Measurements from ENCODE around the gene RSKR. TPM values are rescaled to one million over a fixed set of nuclear protein-coding genes. Genes with fewer than 3 reads are reported as not detected.
A peak's percentile ranks its signal among the peaks of the same experiment; 100 is the strongest.

The RSKR gene
- total and polyA plus RNA-seq, 9 of the 15 experiments (the other 6 are each of a cell fraction or from before 2014, with no cell fraction given) = 1.4 to 42.3 (median 16.2) TPM

- no peak for TF ChIP-seq GABPB2 (CRISPR knock-in tag; conservative IDR thresholded peaks at IDR 0.05)
- TF ChIP-seq POLR2AphosphoS5 (IDR thresholded peaks at IDR 0.05; ENCODE audit: control insufficient read depth, insufficient read depth, low read depth, low read length) = peak; percentile 91
- TF ChIP-seq SNRNP70 (optimal IDR thresholded peaks at IDR 0.05; ENCODE audit: low read depth, low read length) = no peak
- no peak for TF ChIP-seq MTF1 (CRISPR knock-in tag; IDR thresholded peaks at IDR 0.05; ENCODE audit: borderline replicate concordance)
- TF ChIP-seq STAT6 (CRISPR knock-in tag; IDR thresholded peaks at IDR 0.05) = no peak; the same call in 1 of the 2 replicates
- TF ChIP-seq, protein P1, sequence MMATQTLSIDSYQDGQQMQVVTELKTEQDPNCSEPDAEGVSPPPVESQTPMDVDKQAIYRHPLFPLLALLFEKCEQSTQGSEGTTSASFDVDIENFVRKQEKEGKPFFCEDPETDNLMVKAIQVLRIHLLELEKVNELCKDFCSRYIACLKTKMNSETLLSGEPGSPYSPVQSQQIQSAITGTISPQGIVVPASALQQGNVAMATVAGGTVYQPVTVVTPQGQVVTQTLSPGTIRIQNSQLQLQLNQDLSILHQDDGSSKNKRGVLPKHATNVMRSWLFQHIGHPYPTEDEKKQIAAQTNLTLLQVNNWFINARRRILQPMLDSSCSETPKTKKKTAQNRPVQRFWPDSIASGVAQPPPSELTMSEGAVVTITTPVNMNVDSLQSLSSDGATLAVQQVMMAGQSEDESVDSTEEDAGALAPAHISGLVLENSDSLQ (IDR thresholded peaks at IDR 0.05) = no peak
- TF ChIP-seq ZNF77 (CRISPR knock-in tag; IDR thresholded peaks at IDR 0.05) = no peak
- no peak for TF ChIP-seq ZNF740 (CRISPR knock-in tag; IDR thresholded peaks at IDR 0.05)
- TF ChIP-seq ZNF740 (tag; IDR thresholded peaks at IDR 0.05) = no peak
- TF ChIP-seq ZNF12 (CRISPR knock-in tag; IDR thresholded peaks at IDR 0.05) = no peak; the same call in 1 of the 2 replicates
- peak; percentile 79 for TF ChIP-seq MYC (IDR thresholded peaks at IDR 0.05; ENCODE audit: low read depth, low read length)
- TF ChIP-seq MYC (CRISPR knock-in tag; IDR thresholded peaks at IDR 0.05; ENCODE audit: borderline replicate concordance, low read depth) = no peak
- no peak for TF ChIP-seq CHD4 (IDR thresholded peaks at IDR 0.05; ENCODE audit: insufficient read depth, insufficient replicate concordance, low read depth, low read length, poor library complexity, severe bottlenecking)
- TF ChIP-seq PPARD (CRISPR knock-in tag; IDR thresholded peaks at IDR 0.05) = no peak
- TF ChIP-seq, protein P2, sequence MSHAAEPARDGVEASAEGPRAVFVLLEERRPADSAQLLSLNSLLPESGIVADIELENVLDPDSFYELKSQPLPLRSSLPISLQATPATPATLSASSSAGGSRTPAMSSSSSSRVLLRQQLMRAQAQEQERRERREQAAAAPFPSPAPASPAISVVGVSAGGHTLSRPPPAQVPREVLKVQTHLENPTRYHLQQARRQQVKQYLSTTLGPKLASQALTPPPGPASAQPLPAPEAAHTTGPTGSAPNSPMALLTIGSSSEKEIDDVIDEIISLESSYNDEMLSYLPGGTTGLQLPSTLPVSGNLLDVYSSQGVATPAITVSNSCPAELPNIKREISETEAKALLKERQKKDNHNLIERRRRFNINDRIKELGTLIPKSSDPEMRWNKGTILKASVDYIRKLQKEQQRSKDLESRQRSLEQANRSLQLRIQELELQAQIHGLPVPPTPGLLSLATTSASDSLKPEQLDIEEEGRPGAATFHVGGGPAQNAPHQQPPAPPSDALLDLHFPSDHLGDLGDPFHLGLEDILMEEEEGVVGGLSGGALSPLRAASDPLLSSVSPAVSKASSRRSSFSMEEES (CRISPR knock-in tag; IDR thresholded peaks at IDR 0.05) = no peak
- peak; percentile 97 for TF ChIP-seq ZFX (CRISPR knock-in tag; IDR thresholded peaks at IDR 0.05)
- TF ChIP-seq SMAD3 (CRISPR knock-in tag; conservative IDR thresholded peaks at IDR 0.05) = 0 out of 2 replicates have a peak, but pooled peaks have one; percentile 14
- TF ChIP-seq ATF3 (IDR thresholded peaks at IDR 0.05) = no peak
- no peak for TF ChIP-seq ATF3 (CRISPR knock-in tag; conservative IDR thresholded peaks at IDR 0.05)
- TF ChIP-seq NR2C1 (IDR thresholded peaks at IDR 0.05) = no peak
- no peak for TF ChIP-seq NR2C1 (tag; IDR thresholded peaks at IDR 0.05)
These were observed 15.1 kb downstream of the RSKR start, which contains the start of gene SPAG5 (continued) for GRCh38 chr17:28598799-28599310.

Data from K562 (cell line).